Psoas muscle (tissue), 8 donors: ENCODE results near the gene NBEA. TPM values are rescaled to one million over a fixed set of nuclear protein-coding genes. Genes with fewer than 3 reads are reported as not detected.

ENCODE experiments used
- ATAC-seq, 4 donors: fragments of 200-7000 bp; cut with Tn5 transposase; one replicate each; pipeline ENCODE4 v1.9.1; 2020; ENCODE audit warnings: moderate library complexity in 3 of 4, mild to moderate bottlenecking in 2 of 4
- DNase-seq, 2 donors: peaks; one replicate each; pipeline ENCODE4 v3.0.0-alpha.2; 2020
- H3K27ac ChIP-seq: fragments of 200-600 bp; one replicate; pipeline ENCODE4 v1.8.0; 2022
- H3K27me3 ChIP-seq, 3 donors: fragments of 200-600 bp in 1 of 3; one replicate each; pipeline versions ENCODE4 v1.6.1 to v1.8.0; 2013 to 2022; ENCODE audit warnings: low read length in 2 of 3, mild to moderate bottlenecking in 2 of 3, moderate library complexity in 1 of 3; ENCODE audit not compliant: insufficient read depth in 3 of 3
- H3K36me3 ChIP-seq, 2 donors: fragments of 200-600 bp in 1 of 2; one replicate each; pipeline versions ENCODE4 v1.6.1 to v1.8.0; 2013 to 2022; ENCODE audit warnings: low read depth in 1 of 2, mild to moderate bottlenecking in 1 of 2, moderate library complexity in 1 of 2; ENCODE audit not compliant: insufficient read depth in 1 of 2
- H3K4me1 ChIP-seq: fragments of 200-600 bp; one replicate; pipeline ENCODE4 v1.8.0; 2022
- H3K4me3 ChIP-seq: fragments of 200-600 bp; one replicate; pipeline ENCODE4 v1.8.0; 2022; ENCODE audit warnings: mild to moderate bottlenecking
- H3K9me3 ChIP-seq: fragments of 200-600 bp; one replicate; pipeline ENCODE4 v1.8.0; 2022
- WGBS, 3 donors: extraction: QIAGEN DNeasy Blood & Tissue Kit; methylation state at CpG; one replicate each; pipeline versions ENCODE4 v1.1.6 to v1.1.7; 2013; 5-methylcytosine and 5-hydroxymethylcytosine counted together
- intact Hi-C, 2 donors: fragments of 100-400 bp; cut with DNase I; formaldehyde crosslinking; loops; one replicate each; pipeline versions ENCODE4 v1.11.0 to v1.14.2; 2022
- polyA plus RNA-seq, 3 donors: library from polyadenylated mRNA; stranded (reverse); fragments of 200-250 nt; gene quantifications; one replicate each; pipeline ENCODE4 v1.2.3, GENCODE V29; 2013
- total RNA-seq, 4 donors: library from RNA; stranded (reverse); fragmentation: NEBNext Ultra II Directional in 2 of 4; extraction: Animal tissue kit (Norgen Biotek cat#: 25700) in 2 of 4; gene quantifications; one replicate each; pipeline versions ENCODE4 v1.2.1 to v1.2.4, GENCODE V29; 2021 to 2023
- TF ChIP-seq, protein P1 (sequence below): fragments of 200-600 bp; IDR thresholded peaks from one replicate; pipeline ENCODE4 v1.8.0; 2022; ENCODE audit warnings: antibody characterized with exemption
- donor health status: healthy with polysubstance abuse.
- donor health status: DM: no; HTN: no; CAD: no; lungs with moderate emphysema.
- donor health status: Bipolar disorder and iron deficiency.
- donor health status: healthy.
- donor health status: DM: yes; HTN: yes; CAD: no.
- donor health status: DM: no; HTN: no; CAD: no.
- donor health status: DM: no; HTN: no; CAD: no.
- donor health status: DM: yes; HTN: yes; CAD: no.

Gene NBEA
- total and polyA plus RNA-seq, 7 donors = 0.99 to 5.3 (median 1.5) TPM

GRCh38 chr13:35471706-35472322 lies 529.7 kb downstream of the NBEA start:
- peak in 1 of 2 donors; percentile 48 for DNase-seq

GRCh38 chr13:35472323-35472881 lies 530.3 kb downstream of the NBEA start:
- DNase-seq (peak in 1 of 2 donors; percentile 45), ATAC-seq (no peak)
- intact Hi-C loops = no loop called here
- Histone ChIP-seq H3K4me3 (peak overlapping the region; percentile 70), H3K27ac (peak overlapping the region; percentile 80), H3K9me3 (no peaks in the 10 kb centered on the region), H3K36me3 (no peaks in the 10 kb centered on the region), H3K4me1 (no peaks in the 10 kb centered on the region), H3K27me3 (no peaks in the 10 kb centered on the region)
- TF ChIP-seq, protein P1, sequence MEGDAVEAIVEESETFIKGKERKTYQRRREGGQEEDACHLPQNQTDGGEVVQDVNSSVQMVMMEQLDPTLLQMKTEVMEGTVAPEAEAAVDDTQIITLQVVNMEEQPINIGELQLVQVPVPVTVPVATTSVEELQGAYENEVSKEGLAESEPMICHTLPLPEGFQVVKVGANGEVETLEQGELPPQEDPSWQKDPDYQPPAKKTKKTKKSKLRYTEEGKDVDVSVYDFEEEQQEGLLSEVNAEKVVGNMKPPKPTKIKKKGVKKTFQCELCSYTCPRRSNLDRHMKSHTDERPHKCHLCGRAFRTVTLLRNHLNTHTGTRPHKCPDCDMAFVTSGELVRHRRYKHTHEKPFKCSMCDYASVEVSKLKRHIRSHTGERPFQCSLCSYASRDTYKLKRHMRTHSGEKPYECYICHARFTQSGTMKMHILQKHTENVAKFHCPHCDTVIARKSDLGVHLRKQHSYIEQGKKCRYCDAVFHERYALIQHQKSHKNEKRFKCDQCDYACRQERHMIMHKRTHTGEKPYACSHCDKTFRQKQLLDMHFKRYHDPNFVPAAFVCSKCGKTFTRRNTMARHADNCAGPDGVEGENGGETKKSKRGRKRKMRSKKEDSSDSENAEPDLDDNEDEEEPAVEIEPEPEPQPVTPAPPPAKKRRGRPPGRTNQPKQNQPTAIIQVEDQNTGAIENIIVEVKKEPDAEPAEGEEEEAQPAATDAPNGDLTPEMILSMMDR = no peak
- 55 to 66% (median 64%) methylated on average over 7 of the region's 7 CpGs for WGBS, 3 donors

More at GRCh38 chr13:35471706-35472322, 529.7 kb downstream of the NBEA start:
- ATAC-seq = peak in 1 of 4 donors; percentile 10
- Histone ChIP-seq H3K4me3 (peak overlapping the region; percentile 70), H3K36me3 (no peaks in the 10 kb centered on the region), H3K27ac (peak overlapping the region; percentile 80), H3K9me3 (no peaks in the 10 kb centered on the region), H3K4me1 (no peaks in the 10 kb centered on the region), H3K27me3 (no peaks in the 10 kb centered on the region)
- intact Hi-C loops = no loop called here
- TF ChIP-seq, protein P1 = no peak
- 63 to 68% (median 65%) methylated on average over 28 of the region's 28 CpGs for WGBS, 3 donors

DNA sequence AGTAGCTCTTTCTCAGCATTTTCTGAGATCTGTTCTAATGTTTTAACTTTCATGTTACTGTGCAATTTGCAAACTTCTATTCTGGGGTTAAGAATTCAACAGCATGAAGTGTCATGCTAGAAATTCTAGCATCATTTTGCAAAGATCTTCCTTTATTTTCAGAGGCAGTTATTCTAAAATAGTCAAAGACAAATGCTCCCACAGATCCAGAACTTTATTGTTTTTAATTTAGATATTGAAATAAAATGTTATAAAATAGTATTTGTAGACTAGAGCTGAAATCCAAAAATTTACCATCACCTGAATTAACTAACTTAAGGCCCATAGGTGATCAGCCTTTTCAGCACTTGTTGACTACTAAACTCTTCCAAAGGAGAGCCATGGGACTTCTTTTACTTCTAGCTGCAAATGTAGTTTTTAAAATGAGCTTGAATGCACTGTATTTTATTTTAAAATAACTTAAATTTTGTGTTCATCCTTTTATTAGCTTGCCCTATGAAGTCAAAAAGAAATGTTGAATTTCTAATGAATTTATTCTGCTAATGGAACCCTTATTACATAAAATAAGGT lies 531.2 kb downstream of the NBEA start:
- Histone ChIP-seq H3K36me3 (no peaks in the 10 kb centered on the region), H3K4me3 (peak overlapping the region; percentile 70), H3K27ac (peak overlapping the region; percentile 1), H3K4me1 (no peaks in the 10 kb centered on the region), H3K27me3 (no peaks in the 10 kb centered on the region), H3K9me3 (no peaks in the 10 kb centered on the region)
- ATAC-seq (no peak), DNase-seq (no peak)
- TF ChIP-seq, protein P1 = no peak
- intact Hi-C loops = no loop called here

- Histone ChIP-seq H3K4me3 (peak overlapping the region; percentile 70), H3K27ac (no peak overlapping the region), H3K9me3 (no peaks in the 10 kb centered on the region), H3K36me3 (no peaks in the 10 kb centered on the region), H3K27me3 (no peaks in the 10 kb centered on the region), H3K4me1 (no peaks in the 10 kb centered on the region)
- intact Hi-C loops = no loop called here
- TF ChIP-seq, protein P1 = no peak
- no peak for ATAC-seq
- WGBS, 3 donors = 65 to 74% (median 73%) methylated on average over 2 of the region's 2 CpGs
- no peak for DNase-seq
Measured at GRCh38 chr13:35473802-35474201, 531.7 kb downstream of the NBEA start.
